ENCODE measurements around the gene GALNS.
A peak's percentile ranks its signal among the peaks of the same experiment; 100 is the strongest.
"Not testable (repeated sequence)": the region's sequence is repeated elsewhere in the genome, so short reads cannot be mapped to it uniquely, and the experiment has no call there.

The GALNS gene

GRCh38 chr16:88798772-88799455 is 57.8 kb downstream of the GALNS start:
- DNase-seq: peak; percentile 23 to 39

- no peak for DNase-seq
These were observed 58.7 kb downstream of the GALNS start for GRCh38 chr16:88798073-88798472.

GRCh38 chr16:88796278-88796677 is 60.5 kb downstream of the GALNS start:
- DNase-seq: no peak

GRCh38 chr16:88793251-88793954 is 63.3 kb downstream of the GALNS start:
- peak; percentile 82 to 85 for DNase-seq

GRCh38 chr16:88792668-88793250 is 64.0 kb downstream of the GALNS start:
- DNase-seq: no peak

- DNase-seq: peak; percentile 51 to 63
These were observed 64.6 kb downstream of the GALNS start for GRCh38 chr16:88792078-88792550.

GRCh38 chr16:88790312-88791211 is 66.2 kb downstream of the GALNS start:
- DNase-seq: peak; percentile 75 to 79

- peak; percentile 73 to 79 for DNase-seq
These were observed 67.2 kb downstream of the GALNS start for GRCh38 chr16:88789594-88789993.

- not testable (repeated sequence) for DNase-seq
These were observed 68.0 kb downstream of the GALNS start for GRCh38 chr16:88788749-88789148.

- no peak for DNase-seq
These were observed 69.0 kb downstream of the GALNS start for GRCh38 chr16:88787579-88788314.

GRCh38 chr16:88785106-88785924 is 71.4 kb downstream of the GALNS start, which contains the start of gene PIEZO1:
Gene PIEZO1 (minus strand): TSS chr16:88785220. CDS start chr16:88784964, 256 bp downstream.
- peak; percentile 24 to 30 for DNase-seq

GRCh38 chr16:88784856-88785105 is 72.0 kb downstream of the GALNS start:
- DNase-seq: no peak

- peak; percentile 60 to 68 for DNase-seq
These were observed 72.5 kb downstream of the GALNS start for GRCh38 chr16:88784074-88784855.

GRCh38 chr16:88783391-88784073 is 73.2 kb downstream of the GALNS start:
- DNase-seq: peak; percentile 44 to 55

- peak in 1 of 2 experiments; percentile 34 for DNase-seq
These were observed 74.0 kb downstream of the GALNS start for GRCh38 chr16:88782454-88783390.

- DNase-seq: peak; percentile 75 to 76
These were observed 75.3 kb downstream of the GALNS start for GRCh38 chr16:88781140-88782077.

Data from Kasumi-1 (cell line).